Measurements from ENCODE around the gene GNPTG. TPM values are rescaled to one million over a fixed set of nuclear protein-coding genes. Genes with fewer than 3 reads are reported as not detected.

Gene GNPTG
- total RNA-seq, 1 donor from 2014 or later = 49.7 TPM

GRCh38 chr16:1311738-1312466 lies 39.8 kb upstream of the GNPTG start:
- Mint-ChIP-seq H3K27ac (no peak overlapping the region), H3K4me1 (ENCODE audit: low read depth) (peaks cover 19% of the 10 kb centered on the region), H3K9me3 (ENCODE audit: low read depth) (no peaks in the 10 kb centered on the region), H3K27me3 (no peaks in the 10 kb centered on the region), H3K36me3 (ENCODE audit: insufficient read depth) (peaks cover 6% of the 10 kb centered on the region), H3K4me3 (ENCODE audit: low read depth) (peak overlapping the region; percentile 100)
- TF ChIP-seq CTCF (IDR thresholded peaks at IDR 0.05; ENCODE audit: unreplicated experiment) = no peak
- no peak for DNase-seq (ENCODE audit: low spot score, unreplicated experiment)

DNA sequence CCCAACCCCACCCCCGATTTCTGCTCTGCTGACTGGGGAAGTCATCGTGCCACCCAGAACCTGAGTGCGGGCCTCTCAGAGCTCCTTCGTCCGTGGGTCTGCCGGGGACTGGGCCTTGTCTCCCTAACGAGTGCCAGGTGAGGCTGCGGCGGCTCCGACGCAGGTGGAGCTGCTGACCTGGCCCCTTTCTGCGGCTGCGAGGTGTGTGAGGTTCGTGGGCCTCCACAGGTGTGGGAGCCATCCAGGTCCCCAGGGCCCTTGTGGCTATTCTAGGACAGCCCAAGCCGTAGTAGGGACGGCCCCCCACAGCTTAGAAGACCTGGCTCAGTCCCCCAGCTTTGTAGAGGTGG lies 39.3 kb upstream of the GNPTG start:
- DNase-seq (ENCODE audit: low spot score, unreplicated experiment) = no peak
- peak overlapping the region; percentile 67 for H3K27ac Mint-ChIP-seq
- TF ChIP-seq CTCF (IDR thresholded peaks at IDR 0.05; ENCODE audit: unreplicated experiment) = no peak
- no peaks in the 10 kb centered on the region for H3K27me3 Mint-ChIP-seq
- H3K4me1 Mint-ChIP-seq (ENCODE audit: low read depth) = peaks cover 19% of the 10 kb centered on the region
- H3K4me3 Mint-ChIP-seq (ENCODE audit: low read depth) = peak overlapping the region; percentile 48
- H3K36me3 Mint-ChIP-seq (ENCODE audit: insufficient read depth) = peaks cover 7% of the 10 kb centered on the region
- no peaks in the 10 kb centered on the region for H3K9me3 Mint-ChIP-seq (ENCODE audit: low read depth)

- H3K4me3 Mint-ChIP-seq (ENCODE audit: low read depth) = peak overlapping the region; percentile 48
Measured at GRCh38 chr16:1312903-1313302, 38.8 kb upstream of the GNPTG start.

GRCh38 chr16:1313721-1314369 lies 37.9 kb upstream of the GNPTG start:
- TF ChIP-seq CTCF (IDR thresholded peaks at IDR 0.05; ENCODE audit: unreplicated experiment) = no peak
- Mint-ChIP-seq H3K27me3 (no peaks in the 10 kb centered on the region), H3K36me3 (ENCODE audit: insufficient read depth) (peaks cover 13% of the 10 kb centered on the region), H3K9me3 (ENCODE audit: low read depth) (no peaks in the 10 kb centered on the region), H3K27ac (peak overlapping the region; percentile 76), H3K4me1 (ENCODE audit: low read depth) (peaks cover 19% of the 10 kb centered on the region), H3K4me3 (ENCODE audit: low read depth) (no peak overlapping the region)
- DNase-seq (ENCODE audit: low spot score, unreplicated experiment) = no peak

More at GRCh38 chr16:1312903-1313302, 38.8 kb upstream of the GNPTG start:
- no peak for TF ChIP-seq CTCF (IDR thresholded peaks at IDR 0.05; ENCODE audit: unreplicated experiment)
- peak overlapping the region; percentile 67 for H3K27ac Mint-ChIP-seq
- H3K4me1 Mint-ChIP-seq (ENCODE audit: low read depth) = peaks cover 19% of the 10 kb centered on the region
- H3K9me3 Mint-ChIP-seq (ENCODE audit: low read depth) = no peaks in the 10 kb centered on the region
- no peak for DNase-seq (ENCODE audit: low spot score, unreplicated experiment)
- H3K27me3 Mint-ChIP-seq = no peaks in the 10 kb centered on the region
- peaks cover 9% of the 10 kb centered on the region for H3K36me3 Mint-ChIP-seq (ENCODE audit: insufficient read depth)

GRCh38 chr16:1314399-1315068 lies 37.2 kb upstream of the GNPTG start:
- no peak for DNase-seq (ENCODE audit: low spot score, unreplicated experiment)
- Mint-ChIP-seq H3K27me3 (no peaks in the 10 kb centered on the region), H3K27ac (peak overlapping the region; percentile 76), H3K4me3 (ENCODE audit: low read depth) (no peak overlapping the region), H3K36me3 (ENCODE audit: insufficient read depth) (peaks cover 16% of the 10 kb centered on the region), H3K4me1 (ENCODE audit: low read depth) (peaks cover 19% of the 10 kb centered on the region), H3K9me3 (ENCODE audit: low read depth) (no peaks in the 10 kb centered on the region)
- no peak for TF ChIP-seq CTCF (IDR thresholded peaks at IDR 0.05; ENCODE audit: unreplicated experiment)
